ENCODE data around the gene SCT. TPM values are rescaled to one million over a fixed set of nuclear protein-coding genes. Genes with fewer than 3 reads are reported as not detected.

The SCT gene
- total and polyA plus RNA-seq, 2 of the 8 experiments (the other 6 are each of a cell fraction or from before 2014, with no cell fraction given) = 1.7 to 2.0 TPM

- TF ChIP-seq, protein P1, sequence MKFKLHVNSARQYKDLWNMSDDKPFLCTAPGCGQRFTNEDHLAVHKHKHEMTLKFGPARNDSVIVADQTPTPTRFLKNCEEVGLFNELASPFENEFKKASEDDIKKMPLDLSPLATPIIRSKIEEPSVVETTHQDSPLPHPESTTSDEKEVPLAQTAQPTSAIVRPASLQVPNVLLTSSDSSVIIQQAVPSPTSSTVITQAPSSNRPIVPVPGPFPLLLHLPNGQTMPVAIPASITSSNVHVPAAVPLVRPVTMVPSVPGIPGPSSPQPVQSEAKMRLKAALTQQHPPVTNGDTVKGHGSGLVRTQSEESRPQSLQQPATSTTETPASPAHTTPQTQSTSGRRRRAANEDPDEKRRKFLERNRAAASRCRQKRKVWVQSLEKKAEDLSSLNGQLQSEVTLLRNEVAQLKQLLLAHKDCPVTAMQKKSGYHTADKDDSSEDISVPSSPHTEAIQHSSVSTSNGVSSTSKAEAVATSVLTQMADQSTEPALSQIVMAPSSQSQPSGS (IDR thresholded peaks at IDR 0.05; ENCODE audit: low read length) = 0 out of 2 replicates have a peak, but pooled peaks have one; percentile 13
- TF ChIP-seq ASH2L (IDR thresholded peaks at IDR 0.05; ENCODE audit: low read length) (peak; percentile 44), YY1 (IDR thresholded peaks at IDR 0.05; ENCODE audit: low read depth, low read length) (no peak), ZNF274 (IDR thresholded peaks at IDR 0.05; ENCODE audit: borderline replicate concordance, extremely low read depth, low read length) (no peak), JUND (IDR thresholded peaks at IDR 0.05; ENCODE audit: low read length) (no peak), SIRT6 (IDR thresholded peaks at IDR 0.05; ENCODE audit: low read length) (no peak), CBX8 (IDR thresholded peaks at IDR 0.05; ENCODE audit: borderline replicate concordance, low read depth, low read length) (no peak), EGR1 (IDR thresholded peaks at IDR 0.05; ENCODE audit: borderline replicate concordance, low read depth, low read length) (no peak), POLR2A (IDR thresholded peaks at IDR 0.05; ENCODE audit: control extremely low read depth in 1 of 2, low read depth in 2 of 2, low read length in 2 of 2) (peak in 1 of 2 experiments; percentile 73; a peak in 2 of 3 replicates), NRF1 (IDR thresholded peaks at IDR 0.05; ENCODE audit: low read depth, low read length) (no peak), KDM4A (IDR thresholded peaks at IDR 0.05; ENCODE audit: low read depth, low read length, severe bottlenecking) (peak; percentile 9), HDAC2 (IDR thresholded peaks at IDR 0.05; ENCODE audit: borderline replicate concordance in 1 of 2, low read depth in 2 of 2, low read length in 2 of 2) (no peak), TCF12 (IDR thresholded peaks at IDR 0.05; ENCODE audit: low read depth, low read length) (no peak), CHD2 (IDR thresholded peaks at IDR 0.05; ENCODE audit: low read length) (no peak), SIX5 (IDR thresholded peaks at IDR 0.05; ENCODE audit: low read depth, low read length) (no peak), CHD1 (IDR thresholded peaks at IDR 0.05; ENCODE audit: low read depth, low read length) (no peak), SIN3A (conservative IDR thresholded peaks at IDR 0.05 in 1 of 2, IDR thresholded peaks at IDR 0.05 in 1 of 2; ENCODE audit: low read depth in 1 of 2, low read length in 2 of 2) (no peak)
Measured at GRCh38 chr11:638631-639331, 11.8 kb upstream of the SCT start (continued).
